Ishikawa (cell line): ENCODE measurements around the gene EFNB1.

Source experiments
- CEBPB ChIP-seq: IDR thresholded peaks from 2 replicates; pipeline ENCODE4 v1.6.1; 2012
- CREB1 ChIP-seq: IDR thresholded peaks from 2 replicates; pipeline ENCODE4 v1.6.1; 2012; ENCODE audit warnings: low read depth
- EP300 ChIP-seq: IDR thresholded peaks from 2 replicates; pipeline ENCODE4 v1.6.1; 2012; ENCODE audit warnings: borderline replicate concordance
- FOXM1 ChIP-seq: IDR thresholded peaks from 2 replicates; pipeline ENCODE4 v1.6.1; 2012; ENCODE audit warnings: low read depth, borderline replicate concordance
- MAX ChIP-seq: IDR thresholded peaks from 2 replicates; pipeline ENCODE4 v1.6.1; 2012
- NFIC ChIP-seq: IDR thresholded peaks from 2 replicates; pipeline ENCODE4 v1.6.1; 2012
- RAD21 ChIP-seq: IDR thresholded peaks from 2 replicates; pipeline ENCODE4 v1.6.1; 2012; ENCODE audit warnings: low read depth
- REST ChIP-seq: IDR thresholded peaks from 2 replicates; pipeline ENCODE4 v1.6.1; 2012; ENCODE audit warnings: low read depth, mild to moderate bottlenecking
- TAF1 ChIP-seq: IDR thresholded peaks from 2 replicates; pipeline ENCODE4 v1.6.1; 2012; ENCODE audit warnings: low read depth, mild to moderate bottlenecking
- TCF12 ChIP-seq: IDR thresholded peaks from 2 replicates; pipeline ENCODE4 v1.6.1; 2012; ENCODE audit warnings: low read depth
- TEAD4 ChIP-seq: IDR thresholded peaks from 2 replicates; pipeline ENCODE4 v1.6.1; 2012
- USF1 ChIP-seq: IDR thresholded peaks from 2 replicates; pipeline ENCODE4 v1.6.1; 2012
- YY1 ChIP-seq: IDR thresholded peaks from 2 replicates; pipeline ENCODE4 v1.6.1; 2012; ENCODE audit warnings: low read depth
- ZBTB7A ChIP-seq: IDR thresholded peaks from 2 replicates; pipeline ENCODE4 v1.6.1; 2012; ENCODE audit warnings: low read depth

GRCh38 chrX:68835468-68835867 lies 6.6 kb downstream of the EFNB1 start:
- no peak for TF ChIP-seq TAF1
- no peak for TF ChIP-seq ZBTB7A
- TF ChIP-seq YY1: no peak
- TF ChIP-seq REST: no peak
- no peak for TF ChIP-seq CEBPB
- no peak for TF ChIP-seq TCF12
- no peak for TF ChIP-seq RAD21
- TF ChIP-seq MAX: no peak
- TF ChIP-seq FOXM1: no peak
- no peak for TF ChIP-seq USF1
- no peak for TF ChIP-seq NFIC
- TF ChIP-seq EP300: no peak
- no peak for TF ChIP-seq TEAD4
- no peak for TF ChIP-seq CREB1
